ENCODE results near the gene PHACTR1.
"Not testable (repeated sequence)": the region's sequence is repeated elsewhere in the genome, so short reads cannot be mapped to it uniquely, and the experiment has no call there.

The PHACTR1 gene

GRCh38 chr6:13299403-13299821, 582.8 kb downstream of the PHACTR1 start:
- DNase-seq: no peak

GRCh38 chr6:13299918-13300317, 583.4 kb downstream of the PHACTR1 start:
- DNase-seq: no peak

- no peak for DNase-seq
Measured at GRCh38 chr6:13300643-13301590, 584.4 kb downstream of the PHACTR1 start.

GRCh38 chr6:13302291-13302690, 585.7 kb downstream of the PHACTR1 start:
- no peak for DNase-seq

- peak; percentile 99 for DNase-seq
Measured at GRCh38 chr6:13302751-13303667, 586.4 kb downstream of the PHACTR1 start.

GRCh38 chr6:13303668-13304017, 587.1 kb downstream of the PHACTR1 start:
- peak; percentile 74 for DNase-seq

GRCh38 chr6:13304101-13304500, 587.5 kb downstream of the PHACTR1 start:
- DNase-seq: no peak

GRCh38 chr6:13304580-13305260, 588.2 kb downstream of the PHACTR1 start:
- DNase-seq: no peak

GRCh38 chr6:13305288-13305687, 588.7 kb downstream of the PHACTR1 start:
- no peak for DNase-seq

- no peak for DNase-seq
Measured at GRCh38 chr6:13305791-13306190, 589.2 kb downstream of the PHACTR1 start.

GRCh38 chr6:13307508-13307995, 591.0 kb downstream of the PHACTR1 start:
- DNase-seq: peak; percentile 11

GRCh38 chr6:13308332-13308731, 591.8 kb downstream of the PHACTR1 start:
- DNase-seq: no peak

- DNase-seq: no peak
Measured at GRCh38 chr6:13311155-13311554, 594.6 kb downstream of the PHACTR1 start.

GRCh38 chr6:13314806-13315205, 598.2 kb downstream of the PHACTR1 start:
- no peak for DNase-seq

- DNase-seq: no peak
Measured at GRCh38 chr6:13315896-13316295, 599.3 kb downstream of the PHACTR1 start.

- DNase-seq: no peak
Measured at GRCh38 chr6:13318821-13319220, 602.3 kb downstream of the PHACTR1 start.

GRCh38 chr6:13319891-13320564, 603.5 kb downstream of the PHACTR1 start:
- no peak for DNase-seq

- not testable (repeated sequence) for DNase-seq
Measured at GRCh38 chr6:13326031-13326586, 609.5 kb downstream of the PHACTR1 start.

GRCh38 chr6:13327691-13328075, 611.1 kb downstream of the PHACTR1 start:
- no peak for DNase-seq

GRCh38 chr6:13328076-13328874, 611.7 kb downstream of the PHACTR1 start, which contains the start of gene TBC1D7:
Gene TBC1D7 (minus strand): TSS chr6:13328537. CDS start chr6:13326898, 1,639 bp downstream.
- DNase-seq: peak; percentile 89

- no peak for DNase-seq
Measured at GRCh38 chr6:13328875-13329183, 612.3 kb downstream of the PHACTR1 start.

All from fibroblast of skin of back (primary cell).